Measurements from ENCODE around the gene MPND.

GRCh38 chr19:4362101-4362828 lies 18.9 kb downstream of the MPND start:
- TF ChIP-seq, protein P1, sequence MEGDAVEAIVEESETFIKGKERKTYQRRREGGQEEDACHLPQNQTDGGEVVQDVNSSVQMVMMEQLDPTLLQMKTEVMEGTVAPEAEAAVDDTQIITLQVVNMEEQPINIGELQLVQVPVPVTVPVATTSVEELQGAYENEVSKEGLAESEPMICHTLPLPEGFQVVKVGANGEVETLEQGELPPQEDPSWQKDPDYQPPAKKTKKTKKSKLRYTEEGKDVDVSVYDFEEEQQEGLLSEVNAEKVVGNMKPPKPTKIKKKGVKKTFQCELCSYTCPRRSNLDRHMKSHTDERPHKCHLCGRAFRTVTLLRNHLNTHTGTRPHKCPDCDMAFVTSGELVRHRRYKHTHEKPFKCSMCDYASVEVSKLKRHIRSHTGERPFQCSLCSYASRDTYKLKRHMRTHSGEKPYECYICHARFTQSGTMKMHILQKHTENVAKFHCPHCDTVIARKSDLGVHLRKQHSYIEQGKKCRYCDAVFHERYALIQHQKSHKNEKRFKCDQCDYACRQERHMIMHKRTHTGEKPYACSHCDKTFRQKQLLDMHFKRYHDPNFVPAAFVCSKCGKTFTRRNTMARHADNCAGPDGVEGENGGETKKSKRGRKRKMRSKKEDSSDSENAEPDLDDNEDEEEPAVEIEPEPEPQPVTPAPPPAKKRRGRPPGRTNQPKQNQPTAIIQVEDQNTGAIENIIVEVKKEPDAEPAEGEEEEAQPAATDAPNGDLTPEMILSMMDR (IDR thresholded peaks at IDR 0.05): no peak
- no peak for TF ChIP-seq POLR2A (IDR thresholded peaks at IDR 0.05)
- TF ChIP-seq POLR2AphosphoS5 (IDR thresholded peaks at IDR 0.05): no peak
